ES-I3 (cell line): ENCODE data around the gene CBLN1.
"Not testable (repeated sequence)": the region's sequence is repeated elsewhere in the genome, so short reads cannot be mapped to it uniquely, and the experiment has no call there.

Experiments used
- H3K36me3 ChIP-seq: 2 replicates; pipeline ENCODE4 v1.6.1; 2013; ENCODE audit warnings: mild to moderate bottlenecking, low read length, control low read depth, moderate library complexity; ENCODE audit not compliant: insufficient read depth
- H3K4me1 ChIP-seq: 2 replicates; pipeline ENCODE4 v1.6.1; 2013; ENCODE audit warnings: mild to moderate bottlenecking, control low read depth, low read length; ENCODE audit not compliant: insufficient read depth
- H3K9ac ChIP-seq: 2 replicates; pipeline ENCODE4 v1.6.1; 2013; ENCODE audit warnings: low read depth, mild to moderate bottlenecking, low read length, moderate library complexity
- H3K9me3 ChIP-seq: 2 replicates; pipeline ENCODE4 v1.6.1; 2013; ENCODE audit warnings: mild to moderate bottlenecking, low read length, moderate library complexity; ENCODE audit not compliant: control insufficient read depth, insufficient read depth

CBLN1 gene

GRCh38 chr16:49273771-49274170 is 7.9 kb downstream of the CBLN1 start:
- Histone ChIP-seq H3K36me3 (no peaks in the 10 kb centered on the region), H3K9me3 (no peaks in the 10 kb centered on the region; the same call in none of the 2 replicates), H3K9ac (no peak overlapping the region), H3K4me1 (peaks cover 11% of the 10 kb centered on the region; the same call in 1 of the 2 replicates)

GRCh38 chr16:49271363-49271762 is 10.3 kb downstream of the CBLN1 start:
- no peaks in the 10 kb centered on the region for H3K4me1 ChIP-seq
- no peak overlapping the region for H3K9ac ChIP-seq
- no peaks in the 10 kb centered on the region for H3K36me3 ChIP-seq
- no peaks in the 10 kb centered on the region; the same call in none of the 2 replicates for H3K9me3 ChIP-seq

DNA sequence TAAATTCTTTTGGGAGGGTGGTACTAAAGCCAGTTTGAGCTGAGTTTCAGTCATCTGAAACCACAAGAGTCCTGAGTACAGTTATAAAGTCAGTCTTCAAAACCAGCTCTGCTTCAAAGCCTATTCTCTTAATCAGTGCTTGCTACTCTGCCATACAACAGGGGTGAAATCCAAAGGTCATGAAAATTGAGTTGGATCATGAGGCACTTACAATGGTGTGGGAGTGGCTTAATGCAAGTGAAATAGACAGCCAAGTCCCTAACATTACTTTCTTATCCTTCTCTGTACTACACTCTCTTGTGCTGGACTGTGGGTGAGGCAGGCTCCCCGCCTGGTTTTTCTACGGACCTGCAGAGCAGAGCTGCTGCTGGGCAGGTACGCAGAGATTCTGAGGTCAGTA is 12.4 kb downstream of the CBLN1 start:
- Histone ChIP-seq H3K4me1 (no peaks in the 10 kb centered on the region), H3K9ac (no peak overlapping the region), H3K9me3 (no peaks in the 10 kb centered on the region; the same call in none of the 2 replicates), H3K36me3 (no peaks in the 10 kb centered on the region)

GRCh38 chr16:49268667-49269066 is 13.0 kb downstream of the CBLN1 start:
- Histone ChIP-seq H3K4me1 (no peaks in the 10 kb centered on the region), H3K9ac (no peak overlapping the region), H3K36me3 (no peaks in the 10 kb centered on the region), H3K9me3 (no peaks in the 10 kb centered on the region; the same call in none of the 2 replicates)

DNA sequence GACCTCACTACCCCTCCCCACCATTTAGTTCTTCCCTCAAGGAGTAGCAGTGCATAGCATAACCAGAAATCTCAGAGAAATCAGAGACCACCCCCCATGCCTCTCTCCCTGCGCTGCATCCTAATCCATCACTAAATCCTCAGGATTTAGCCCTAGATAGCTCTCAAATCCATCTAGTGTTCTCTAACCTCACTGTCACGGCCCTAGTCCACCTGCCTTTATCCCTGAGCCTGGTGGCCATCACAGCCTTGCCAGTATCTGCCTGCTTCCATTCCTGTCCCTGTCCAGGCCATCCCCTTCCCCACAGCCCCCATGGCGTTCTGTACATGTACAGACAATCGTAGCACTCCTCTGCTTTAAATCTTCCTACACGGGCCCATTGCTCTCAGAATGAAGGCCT is 19.1 kb downstream of the CBLN1 start:
- no peaks in the 10 kb centered on the region for H3K9me3 ChIP-seq
- H3K36me3 ChIP-seq: no peaks in the 10 kb centered on the region
- no peak overlapping the region for H3K9ac ChIP-seq
- H3K4me1 ChIP-seq: no peaks in the 10 kb centered on the region

DNA sequence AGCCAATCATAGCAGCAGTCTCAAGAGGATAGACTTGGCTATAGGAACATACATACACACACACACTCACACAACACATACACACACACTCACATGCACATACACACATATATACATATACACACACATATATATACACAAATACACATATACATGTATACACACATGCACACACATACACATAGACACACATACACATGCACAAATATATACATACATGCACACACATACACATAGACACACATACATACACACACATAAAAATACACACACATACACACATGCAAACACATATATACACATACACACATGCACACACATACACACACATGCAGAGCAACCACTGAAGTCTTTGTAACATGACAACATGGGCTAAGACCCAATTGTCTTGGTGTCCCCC is 19.7 kb downstream of the CBLN1 start:
- no peak overlapping the region for H3K9ac ChIP-seq
- H3K4me1 ChIP-seq: no peaks in the 10 kb centered on the region
- no peaks in the 10 kb centered on the region for H3K9me3 ChIP-seq
- H3K36me3 ChIP-seq: no peaks in the 10 kb centered on the region

GRCh38 chr16:49260956-49261530 is 20.6 kb downstream of the CBLN1 start:
- H3K9ac ChIP-seq: no peak overlapping the region
- no peaks in the 10 kb centered on the region for H3K36me3 ChIP-seq

DNA sequence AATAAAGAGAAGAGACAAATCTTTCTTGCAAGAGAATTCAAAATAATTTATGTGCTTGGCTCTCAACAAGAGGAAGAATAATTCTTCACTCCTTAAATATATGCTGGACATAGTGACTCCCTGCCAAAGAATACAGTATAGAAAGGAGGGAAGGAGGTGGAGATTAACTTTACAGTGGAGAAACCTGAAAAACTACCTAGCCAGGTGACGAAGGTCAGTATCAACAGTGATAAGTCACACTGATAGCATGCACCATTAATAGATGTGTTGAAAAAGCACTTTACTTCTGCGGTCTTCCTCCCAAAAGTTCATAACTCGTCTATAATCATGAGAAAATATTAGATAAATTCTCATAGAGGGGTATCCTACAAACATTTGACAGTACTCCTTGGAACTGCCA is 21.4 kb downstream of the CBLN1 start:
- no peak overlapping the region for H3K9ac ChIP-seq
- no peaks in the 10 kb centered on the region; the same call in 1 of the 2 replicates for H3K9me3 ChIP-seq
- H3K36me3 ChIP-seq: no peaks in the 10 kb centered on the region
- H3K4me1 ChIP-seq: no peaks in the 10 kb centered on the region

More at GRCh38 chr16:49260956-49261530, 20.6 kb downstream of the CBLN1 start:
- no peaks in the 10 kb centered on the region for H3K4me1 ChIP-seq
- no peaks in the 10 kb centered on the region; the same call in 1 of the 2 replicates for H3K9me3 ChIP-seq

- H3K36me3 ChIP-seq: no peaks in the 10 kb centered on the region
- no peak overlapping the region for H3K9ac ChIP-seq
- H3K4me1 ChIP-seq: no peaks in the 10 kb centered on the region
- H3K9me3 ChIP-seq: no peaks in the 10 kb centered on the region; the same call in 1 of the 2 replicates
These were observed 22.3 kb downstream of the CBLN1 start for GRCh38 chr16:49259330-49259729.

- no peaks in the 10 kb centered on the region for H3K36me3 ChIP-seq
- no peak overlapping the region for H3K9ac ChIP-seq
- peaks cover 6% of the 10 kb centered on the region; the same call in 1 of the 2 replicates for H3K4me1 ChIP-seq
- H3K9me3 ChIP-seq: no peaks in the 10 kb centered on the region
These were observed 30.9 kb downstream of the CBLN1 start for GRCh38 chr16:49250689-49251088.

DNA sequence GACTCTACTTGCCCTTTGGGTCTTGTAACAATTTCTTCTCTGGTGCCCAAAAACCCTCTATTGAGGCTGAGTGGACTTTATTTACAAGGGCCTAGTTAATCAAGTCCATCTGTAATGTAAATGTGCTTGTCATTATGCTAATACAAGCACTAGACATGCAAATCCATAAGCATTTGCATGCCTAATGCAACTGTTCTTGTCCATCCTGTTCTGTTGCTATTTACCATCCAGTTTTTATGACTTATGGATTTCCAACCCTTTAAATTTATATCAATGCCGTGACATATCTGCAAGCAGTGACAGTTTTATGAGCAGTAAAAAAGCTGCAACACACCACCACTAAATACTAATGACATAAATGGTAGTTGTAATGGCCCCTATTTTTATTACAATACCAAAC is 33.4 kb downstream of the CBLN1 start:
- Histone ChIP-seq H3K4me1 (peaks cover 6% of the 10 kb centered on the region; the same call in 1 of the 2 replicates), H3K36me3 (no peaks in the 10 kb centered on the region), H3K9me3 (no peaks in the 10 kb centered on the region), H3K9ac (no peak overlapping the region)

DNA sequence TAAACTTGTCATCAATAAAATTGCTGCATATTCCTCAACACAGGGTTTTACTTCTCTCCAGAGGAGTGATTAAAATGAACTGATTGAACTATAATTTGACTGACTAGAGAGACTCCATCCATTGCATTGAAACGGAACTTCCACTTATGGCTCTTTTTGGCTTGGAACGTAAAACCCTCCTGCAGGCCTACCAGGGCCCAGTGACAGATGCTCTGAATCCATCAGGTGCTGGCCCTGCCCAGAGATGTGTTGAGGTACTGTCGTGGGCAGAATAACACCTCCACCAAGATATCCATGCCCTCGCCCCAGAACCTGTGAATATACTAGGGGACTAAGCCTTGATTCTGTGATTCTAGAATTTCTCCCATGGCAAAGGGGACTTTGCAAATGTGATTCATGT is 45.4 kb downstream of the CBLN1 start:
- no peaks in the 10 kb centered on the region for H3K4me1 ChIP-seq
- no peak overlapping the region for H3K9ac ChIP-seq
- H3K9me3 ChIP-seq: no peaks in the 10 kb centered on the region
- no peaks in the 10 kb centered on the region for H3K36me3 ChIP-seq

- not testable (repeated sequence) for H3K4me1 ChIP-seq, H3K9ac ChIP-seq, H3K9me3 ChIP-seq, H3K36me3 ChIP-seq
These were observed 53.3 kb downstream of the CBLN1 start for GRCh38 chr16:49228335-49228734.
